HG03025 (cell line): ENCODE data around the gene KIAA0586.
"Not testable (repeated sequence)": the region's sequence is repeated elsewhere in the genome, so short reads cannot be mapped to it uniquely, and the experiment has no call there.

Experiments
- ATAC-seq: cut with Tn5 transposase; IDR thresholded peaks from one replicate; pipeline ENCODE4 v1.9.1; 2021; ENCODE audit warnings: mild to moderate bottlenecking, moderate library complexity; ENCODE audit not compliant: unreplicated experiment, low FRiP score

Gene KIAA0586

GRCh38 chr14:58541633-58542022, 114.1 kb downstream of the KIAA0586 start:
- no peak for ATAC-seq

DNA sequence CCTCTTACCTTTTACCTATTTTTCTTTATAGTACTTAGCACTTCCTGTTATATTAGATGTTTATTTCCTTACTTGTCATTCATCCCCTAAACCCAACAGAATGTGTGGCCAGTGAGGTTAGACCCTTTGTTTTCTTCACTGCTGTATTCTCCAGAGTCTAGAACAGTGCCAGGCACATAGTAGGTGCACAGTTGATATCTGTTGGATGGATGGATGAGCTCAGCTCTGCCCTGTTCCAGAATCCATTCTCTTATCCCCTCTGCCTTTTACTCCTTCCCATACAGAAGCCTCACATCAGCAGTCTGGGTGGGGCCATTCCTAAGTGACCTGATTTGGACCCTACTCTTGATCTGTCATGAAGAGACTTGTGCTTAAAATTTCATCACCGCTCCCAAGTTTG, 115.7 kb downstream of the KIAA0586 start:
- no peak for ATAC-seq

DNA sequence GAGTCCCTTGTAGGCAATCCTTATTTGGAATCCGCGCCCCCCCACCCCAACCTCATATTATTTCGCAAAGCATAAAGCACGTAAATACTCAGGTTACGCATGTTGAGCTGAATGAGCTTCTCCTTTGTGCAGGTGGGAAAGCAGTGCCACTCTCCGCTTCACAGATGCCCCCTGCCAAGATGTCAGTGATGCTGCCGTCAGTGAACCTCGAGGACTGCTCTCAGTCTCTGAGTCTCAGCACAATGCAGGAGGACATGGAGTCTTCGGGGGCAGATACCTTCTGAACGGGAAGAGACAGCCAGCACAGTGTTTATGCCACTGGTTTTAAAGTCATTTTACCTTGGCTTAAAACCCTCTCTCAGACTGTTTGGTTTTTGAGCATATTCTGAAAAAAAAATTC, 120.1 kb downstream of the KIAA0586 start:
- no peak for ATAC-seq

DNA sequence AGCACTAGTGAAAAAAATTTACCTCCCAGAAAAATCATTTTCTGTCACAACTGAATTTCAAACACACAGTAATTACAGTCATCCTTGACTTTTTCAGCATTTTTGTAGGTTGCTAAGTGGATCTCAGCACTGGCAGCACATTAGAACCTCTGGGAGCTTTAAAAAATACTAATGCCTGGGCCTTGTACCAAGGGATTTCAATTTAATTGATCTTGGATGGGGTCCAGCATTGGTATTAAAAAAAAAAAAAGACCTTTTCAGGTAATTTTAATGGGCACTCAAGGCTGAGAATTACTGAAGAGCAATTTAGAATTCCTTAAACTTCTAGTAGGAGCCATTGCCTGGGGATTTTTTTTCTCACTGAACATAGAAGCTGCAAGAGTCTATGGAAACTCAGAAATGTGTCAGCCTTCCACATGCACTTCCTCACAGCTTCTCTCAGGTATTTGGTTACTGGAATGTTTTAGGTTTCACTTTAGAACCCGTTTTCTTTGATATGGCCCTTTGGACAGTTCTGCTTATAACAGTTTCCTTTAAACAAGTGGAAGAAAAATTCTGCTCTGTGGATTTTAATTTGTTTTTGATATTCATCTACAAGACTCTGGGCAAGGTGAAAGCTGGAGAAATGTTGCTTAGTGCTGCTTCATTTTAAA, 121.7 kb downstream of the KIAA0586 start:
- ATAC-seq, result no peak

GRCh38 chr14:58553959-58554358, 126.4 kb downstream of the KIAA0586 start:
- no peak for ATAC-seq

- ATAC-seq, result no peak
Observed at GRCh38 chr14:58555647-58556046, 128.1 kb downstream of the KIAA0586 start.

DNA sequence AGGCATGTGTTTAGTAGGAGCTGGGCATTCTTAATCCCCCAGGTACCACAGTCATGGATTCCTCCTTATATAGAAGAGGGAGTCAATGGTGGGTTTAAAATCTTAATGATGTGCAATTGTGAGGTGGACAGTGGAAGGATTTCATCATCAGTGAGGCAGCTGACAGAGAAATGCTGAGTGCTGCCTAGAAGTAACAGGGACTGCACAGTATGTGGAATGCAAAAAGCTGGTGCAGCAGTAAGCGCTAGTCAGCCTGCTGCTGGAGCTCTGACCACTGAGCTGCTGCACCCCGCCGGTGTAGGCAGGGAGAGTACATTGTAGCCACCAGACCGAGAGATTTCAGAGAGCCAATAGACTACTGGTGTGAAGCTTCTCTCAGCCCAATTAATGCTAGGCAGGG, 129.7 kb downstream of the KIAA0586 start:
- no peak for ATAC-seq

DNA sequence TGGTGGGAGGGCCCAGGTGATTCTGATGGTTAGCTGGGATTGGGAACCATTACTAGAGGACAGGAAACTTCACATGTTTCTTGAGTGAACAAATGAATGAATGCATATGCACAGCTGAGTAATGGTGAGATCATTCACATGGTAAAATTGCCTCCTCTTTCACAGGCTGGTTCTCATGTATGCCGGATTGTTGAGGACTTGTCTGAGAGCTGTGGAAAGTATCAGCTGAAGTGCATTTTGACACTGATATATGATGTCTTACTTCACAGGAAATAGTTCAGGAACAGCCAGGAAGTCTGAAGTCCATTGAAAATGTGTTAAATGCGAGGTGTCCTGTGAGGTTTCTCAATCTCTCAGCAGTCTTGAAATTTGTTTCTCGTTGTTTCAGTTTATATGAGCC, 132.7 kb downstream of the KIAA0586 start:
- ATAC-seq, result no peak

- no peak for ATAC-seq
Observed at GRCh38 chr14:58562141-58562540, 134.6 kb downstream of the KIAA0586 start.

GRCh38 chr14:58563978-58564377, 136.5 kb downstream of the KIAA0586 start:
- no peak for ATAC-seq

DNA sequence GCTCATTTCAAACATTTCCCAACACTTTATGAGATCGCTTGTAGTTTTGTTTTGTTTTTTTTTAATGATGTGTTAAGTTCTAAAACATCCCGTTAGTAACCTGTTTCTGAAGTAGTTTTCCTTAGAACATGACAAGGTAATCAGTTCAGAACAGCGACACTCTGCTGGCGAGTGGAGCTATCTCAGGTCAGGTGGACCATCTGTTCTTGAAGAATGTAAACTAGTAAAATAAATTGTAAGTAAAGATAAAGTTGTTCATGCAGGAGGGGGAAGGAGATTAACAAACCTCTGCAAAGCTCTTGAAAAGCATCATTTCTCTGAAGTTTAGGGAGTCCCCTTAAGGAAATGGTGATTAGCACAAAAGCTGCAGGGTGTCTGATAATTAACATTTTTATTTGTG, 138.3 kb downstream of the KIAA0586 start:
- ATAC-seq, result no peak

GRCh38 chr14:58566979-58567378, 139.5 kb downstream of the KIAA0586 start:
- no peak for ATAC-seq

GRCh38 chr14:58568322-58568721, 140.8 kb downstream of the KIAA0586 start:
- ATAC-seq, result no peak

DNA sequence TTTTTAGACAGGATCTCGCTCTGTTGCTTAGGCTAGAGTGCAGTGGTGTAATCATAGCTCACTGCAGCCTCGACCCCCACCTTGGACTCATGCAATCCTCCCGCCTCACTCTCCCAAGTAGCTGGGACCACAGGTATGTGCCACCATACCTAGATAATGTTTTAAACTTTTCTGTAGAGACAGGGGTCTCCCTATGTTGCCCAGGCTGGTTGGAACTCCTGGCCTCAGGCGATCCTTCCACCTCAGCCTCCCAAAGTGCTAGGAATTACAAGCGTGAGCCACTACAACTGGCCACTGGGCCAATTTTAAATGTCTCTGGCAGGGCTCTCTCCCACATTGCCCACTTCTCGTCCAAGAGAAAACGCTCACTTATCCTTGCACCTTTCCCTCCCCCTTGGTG, 143.7 kb downstream of the KIAA0586 start:
- ATAC-seq, result no peak

- no peak for ATAC-seq
Observed at GRCh38 chr14:58571769-58572472, 144.4 kb downstream of the KIAA0586 start.

- ATAC-seq, result no peak
Observed at GRCh38 chr14:58572473-58572853, 144.9 kb downstream of the KIAA0586 start.

DNA sequence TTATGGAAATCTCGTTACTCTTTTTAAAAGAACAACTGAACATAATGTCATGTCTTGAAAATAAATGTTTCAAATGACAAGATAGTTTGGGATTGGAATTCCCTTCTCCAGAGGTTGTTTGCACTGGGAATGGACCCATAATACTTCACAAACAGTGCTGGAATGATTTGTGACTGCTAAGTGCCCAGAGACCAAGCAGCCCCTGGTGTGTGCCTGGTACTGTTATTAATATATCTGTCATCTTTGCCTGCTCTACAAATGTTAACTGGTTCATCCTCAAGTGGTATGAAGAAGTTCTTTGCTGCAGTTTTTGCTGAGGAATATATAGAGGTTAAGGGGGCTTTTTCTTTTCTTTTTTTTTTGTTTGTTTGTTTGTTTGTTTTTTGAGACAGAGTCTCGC, 145.3 kb downstream of the KIAA0586 start:
- no peak for ATAC-seq

- ATAC-seq, result no peak
Observed at GRCh38 chr14:58574623-58575022, 147.1 kb downstream of the KIAA0586 start.

DNA sequence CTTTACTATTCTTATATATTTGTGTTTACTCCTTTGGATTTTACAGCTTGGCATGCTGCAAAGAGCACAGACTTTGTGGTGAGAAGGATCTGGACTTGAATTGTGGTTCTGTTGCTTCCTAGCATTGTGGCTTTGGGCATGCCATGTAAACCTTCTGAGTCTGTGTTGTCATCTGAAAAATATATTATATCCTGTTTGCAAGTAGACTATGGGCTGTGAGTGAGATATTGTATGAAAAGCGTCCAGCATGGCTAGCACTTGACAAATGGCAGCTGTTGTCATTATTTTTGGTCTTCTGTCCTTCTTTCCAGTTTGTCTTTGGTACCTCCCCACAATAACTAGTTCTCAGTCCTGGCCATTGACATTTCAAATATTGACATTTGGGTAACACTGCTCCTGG, 148.4 kb downstream of the KIAA0586 start:
- ATAC-seq, result no peak

GRCh38 chr14:58580035-58580434, 152.5 kb downstream of the KIAA0586 start:
- not testable (repeated sequence) for ATAC-seq

DNA sequence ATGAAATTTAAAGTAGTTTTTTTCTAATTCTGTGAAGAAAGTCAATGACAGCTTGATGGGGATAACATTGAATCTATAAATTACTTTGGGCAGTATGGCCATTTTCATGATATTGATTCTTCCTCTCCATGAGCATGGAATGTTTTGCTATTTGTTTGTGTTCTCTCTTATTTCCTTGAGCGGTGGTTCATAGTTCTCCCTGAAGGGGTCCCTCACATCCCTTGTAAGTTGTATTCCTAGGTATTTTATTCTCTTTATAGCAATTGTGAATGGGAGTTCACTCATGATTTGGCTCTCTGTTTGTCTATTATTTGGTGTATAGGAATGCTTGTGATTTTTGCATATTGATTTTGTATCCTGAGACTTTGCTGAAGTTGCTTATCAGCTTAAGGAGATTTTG, 153.9 kb downstream of the KIAA0586 start:
- not testable (repeated sequence) for ATAC-seq

GRCh38 chr14:58584383-58584782, 156.9 kb downstream of the KIAA0586 start:
- no peak for ATAC-seq
